B cell (primary cell): Measurements from ENCODE around the gene PPIP5K1. TPM values are rescaled to one million over a fixed set of nuclear protein-coding genes. Genes with fewer than 3 reads are reported as not detected.

Experiments
- ATAC-seq: fragments of 200-7000 bp; cut with Tn5 transposase; one replicate; pipeline ENCODE4 v1.10.0; 2021; ENCODE audit warnings: low read depth, mild to moderate bottlenecking, moderate number of reproducible peaks, moderate library complexity
- CTCF ChIA-PET: fragments of 350-600 bp; sonication (Branson Sonifier 250); formaldehyde crosslinking; loops from one replicate; lab custom pipeline; 2021; ENCODE audit warnings: antibody characterized with exemption, inconsistent platforms; lab: Charles Lee
- POLR2A ChIA-PET: fragments of 350-600 bp; sonication (Branson Sonifier 250); formaldehyde crosslinking; loops from one replicate; lab custom pipeline; 2021; ENCODE audit warnings: antibody characterized with exemption; lab: Charles Lee
- DNase-seq: peaks from one replicate; pipeline ENCODE4 v3.0.0; 2013
- H2AFZ ChIP-seq: 2 replicates; pipeline ENCODE4 v1.6.1; 2012; ENCODE audit warnings: mild to moderate bottlenecking, low read depth, low read length; ENCODE audit not compliant: insufficient read depth, poor library complexity, severe bottlenecking
- H3K27ac ChIP-seq, 2 donors: 1 replicate in 1 of 2; 2 replicates in 1 of 2; pipeline ENCODE4 v1.5.1; 2012 to 2013; ENCODE audit warnings: low read length in 2 of 2, mild to moderate bottlenecking in 2 of 2, moderate library complexity in 1 of 2
- H3K27me3 ChIP-seq, 4 experiments: fragments of 200-600 bp in 1 of 4; sonication (generic) in 1 of 4; replicated peaks in 1 of 4; 1 replicate in 2 of 4; 2 replicates in 2 of 4; pipeline versions ENCODE4 v1.6.1 to v1.7.0; 2013 to 2016; ENCODE audit warnings: low read length in 3 of 4, mild to moderate bottlenecking in 2 of 4, mixed read lengths in 1 of 4, moderate library complexity in 1 of 4; ENCODE audit not compliant: insufficient read depth in 4 of 4, control insufficient read depth in 3 of 4; ENCODE audit errors: control extremely low read depth in 1 of 4
- H3K36me3 ChIP-seq, 2 experiments: replicated peaks in 1 of 2; 1 replicate in 1 of 2; 2 replicates in 1 of 2; pipeline versions ENCODE4 v1.6.1 to v1.7.1; 2013; ENCODE audit warnings: low read length in 1 of 2; ENCODE audit not compliant: insufficient read depth in 2 of 2, control insufficient read depth in 1 of 2; ENCODE audit errors: control extremely low read depth in 1 of 2, extremely low read depth in 1 of 2
- H3K4me1 ChIP-seq, 2 donors: fragments of 200-600 bp in 1 of 2; sonication (generic) in 1 of 2; 1 replicate in 1 of 2; 2 replicates in 1 of 2; pipeline versions ENCODE4 v1.5.1 to v1.6.1; 2013 to 2017; ENCODE audit warnings: low read length in 2 of 2; ENCODE audit not compliant: control insufficient read depth in 2 of 2, insufficient read depth in 2 of 2
- H3K4me2 ChIP-seq: replicated peaks from 2 replicates; pipeline ENCODE3; 2012; ENCODE audit warnings: mild to moderate bottlenecking, low read depth, low read length; ENCODE audit not compliant: poor library complexity, severe bottlenecking
- H3K4me3 ChIP-seq, 5 experiments: fragments of 200-600 bp in 1 of 5; sonication (generic) in 1 of 5; 1 replicate in 3 of 5; 2 replicates in 2 of 5; pipeline versions ENCODE4 v1.5.1 to v1.7.0; 2011 to 2016; ENCODE audit warnings: low read length in 4 of 5, mild to moderate bottlenecking in 4 of 5, low read depth in 2 of 5, control low read depth in 1 of 5, moderate library complexity in 1 of 5; ENCODE audit not compliant: insufficient read depth in 1 of 5; ENCODE audit errors: control extremely low read depth in 1 of 5, extremely low read depth in 1 of 5
- H3K79me2 ChIP-seq: fragments of 200-600 bp; sonication (generic); one replicate; pipeline ENCODE4 v1.6.0; 2016; ENCODE audit warnings: low read length; ENCODE audit not compliant: control insufficient read depth, insufficient read depth
- H3K9ac ChIP-seq: fragments of 200-600 bp; sonication (generic); 2 replicates; pipeline ENCODE4 v1.6.1; 2017; ENCODE audit warnings: mild to moderate bottlenecking, low read length, moderate library complexity
- H3K9me3 ChIP-seq, 3 donors: one replicate each; pipeline versions ENCODE4 v1.6.1 to v1.7.1; 2013; ENCODE audit warnings: low read length in 2 of 3; ENCODE audit not compliant: control insufficient read depth in 2 of 3, insufficient read depth in 1 of 3; ENCODE audit errors: control extremely low read depth in 1 of 3
- H4K20me1 ChIP-seq: 2 replicates; pipeline ENCODE4 v1.6.0; 2012; ENCODE audit warnings: mild to moderate bottlenecking, low read length; ENCODE audit not compliant: insufficient read depth, control insufficient read depth, poor library complexity, severe bottlenecking
- H3K27ac Mint-ChIP-seq: one replicate; pipeline ENCODE4 v1.8.0; 2021; ENCODE audit warnings: mixed read lengths
- H3K27me3 Mint-ChIP-seq: one replicate; pipeline ENCODE4 v1.8.0; 2021; ENCODE audit warnings: mixed read lengths
- H3K4me1 Mint-ChIP-seq: one replicate; pipeline ENCODE4 v1.8.0; 2021; ENCODE audit warnings: mixed read lengths
- H3K4me3 Mint-ChIP-seq: one replicate; pipeline ENCODE4 v1.8.0; 2021; ENCODE audit warnings: mixed read lengths
- H3K9me3 Mint-ChIP-seq: one replicate; pipeline ENCODE4 v1.8.0; 2022; ENCODE audit warnings: mixed read lengths; ENCODE audit not compliant: insufficient read depth
- EZH2 ChIP-seq: IDR thresholded peaks from 2 replicates; pipeline ENCODE4 v1.6.1; 2012; ENCODE audit warnings: borderline replicate concordance, low read depth, mild to moderate bottlenecking, moderate library complexity, low read length; ENCODE audit not compliant: insufficient read depth, poor library complexity, severe bottlenecking
- WGBS: methylation state at CpG from one replicate; pipeline ENCODE4 v1.1.5; 2013; ENCODE audit warnings: missing lambda C conversion rate; ENCODE audit not compliant: insufficient coverage; 5-methylcytosine and 5-hydroxymethylcytosine counted together
- intact Hi-C: fragments of 100-400 bp; cut with micrococcal nuclease; formaldehyde crosslinking; loops from one replicate; pipeline ENCODE4 v1.10.0; 2022
- polyA plus RNA-seq: library from polyadenylated mRNA; depleted of rRNA; stranded (reverse); fragments of >200 nt; gene quantifications from 2 replicates; pipeline ENCODE4 v1.2.3, GENCODE V29; 2012
- total RNA-seq, 2 donors: library from RNA; stranded (reverse); fragments of 120-200 nt in 1 of 2; gene quantifications; 1 replicate in 1 of 2; 2 replicates in 1 of 2; pipeline versions ENCODE4 v1.2.3 to v1.2.4, GENCODE V29; 2013 to 2022
- TF ChIP-seq, protein P1 (sequence below): fragments of 200-600 bp; IDR thresholded peaks from one replicate; pipeline ENCODE4 v1.8.0; 2022; ENCODE audit warnings: antibody characterized with exemption, mild to moderate bottlenecking

The PPIP5K1 gene
- total and polyA plus RNA-seq, 2 donors (not counting 1 experiment from before 2014, with no cell fraction given), result 40.6 to 88.9 TPM

- Histone ChIP-seq H4K20me1 (no peaks in the 10 kb centered on the region), H3K4me1 (peaks cover 10 to 16% of the 10 kb centered on the region in 2 donors), H3K4me2 (no peak overlapping the region), H3K27me3 (peaks cover 0 to 10% (median 4%) of the 10 kb centered on the region in 4 experiments), H3K4me3 (no peak overlapping the region), H3K9me3 (no peaks in the 10 kb centered on the region), H3K9ac (no peak overlapping the region), H3K36me3 (no peaks in the 10 kb centered on the region), H3K27ac (no peak overlapping the region), H2AFZ (no peak overlapping the region), H3K79me2 (no peaks in the 10 kb centered on the region)
- H3K27ac Mint-ChIP-seq, result no peak overlapping the region
- ATAC-seq, result no peak
- H3K9me3 Mint-ChIP-seq, result no peaks in the 10 kb centered on the region
- CTCF ChIA-PET, result no interaction called here
- intact Hi-C loops, result no loop called here
- WGBS, result no CpG with 5 or more reads among the region's 1 CpG
- DNase-seq, result no peak
- POLR2A ChIA-PET, result no interaction called here
- H3K27me3 Mint-ChIP-seq, result peaks cover 11% of the 10 kb centered on the region
- TF ChIP-seq, protein P1, sequence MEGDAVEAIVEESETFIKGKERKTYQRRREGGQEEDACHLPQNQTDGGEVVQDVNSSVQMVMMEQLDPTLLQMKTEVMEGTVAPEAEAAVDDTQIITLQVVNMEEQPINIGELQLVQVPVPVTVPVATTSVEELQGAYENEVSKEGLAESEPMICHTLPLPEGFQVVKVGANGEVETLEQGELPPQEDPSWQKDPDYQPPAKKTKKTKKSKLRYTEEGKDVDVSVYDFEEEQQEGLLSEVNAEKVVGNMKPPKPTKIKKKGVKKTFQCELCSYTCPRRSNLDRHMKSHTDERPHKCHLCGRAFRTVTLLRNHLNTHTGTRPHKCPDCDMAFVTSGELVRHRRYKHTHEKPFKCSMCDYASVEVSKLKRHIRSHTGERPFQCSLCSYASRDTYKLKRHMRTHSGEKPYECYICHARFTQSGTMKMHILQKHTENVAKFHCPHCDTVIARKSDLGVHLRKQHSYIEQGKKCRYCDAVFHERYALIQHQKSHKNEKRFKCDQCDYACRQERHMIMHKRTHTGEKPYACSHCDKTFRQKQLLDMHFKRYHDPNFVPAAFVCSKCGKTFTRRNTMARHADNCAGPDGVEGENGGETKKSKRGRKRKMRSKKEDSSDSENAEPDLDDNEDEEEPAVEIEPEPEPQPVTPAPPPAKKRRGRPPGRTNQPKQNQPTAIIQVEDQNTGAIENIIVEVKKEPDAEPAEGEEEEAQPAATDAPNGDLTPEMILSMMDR, result no peak
- no peak for TF ChIP-seq EZH2
- H3K4me3 Mint-ChIP-seq, result peak overlapping the region; percentile 37
- H3K4me1 Mint-ChIP-seq, result peaks cover 17% of the 10 kb centered on the region
Observed at GRCh38 chr15:43508421-43508820, 81.6 kb downstream of the PPIP5K1 start.

DNA sequence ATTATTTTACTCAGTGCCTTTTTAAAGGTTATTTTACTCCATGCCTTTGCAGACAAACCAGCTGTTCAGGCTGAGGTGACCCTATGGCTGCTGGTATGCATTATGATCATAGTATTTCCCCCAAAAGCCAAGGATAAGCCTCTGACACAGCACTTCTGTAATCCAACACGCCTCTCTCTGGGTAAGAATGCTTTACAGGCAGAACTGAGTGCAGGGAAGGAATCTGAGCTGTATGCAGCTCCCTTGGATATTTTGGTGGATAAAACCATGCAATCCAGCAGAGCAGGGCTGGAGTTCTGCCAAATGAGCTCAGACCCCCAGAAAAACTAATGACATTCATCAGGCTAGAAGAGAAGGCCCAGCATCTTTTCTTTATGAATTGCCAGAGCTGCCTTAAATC is 84.3 kb downstream of the PPIP5K1 start:
- DNase-seq (no peak), ATAC-seq (no peak)
- intact Hi-C loops, result no loop called here
- Histone ChIP-seq H3K4me2 (no peak overlapping the region), H3K79me2 (no peaks in the 10 kb centered on the region), H3K27ac (no peak overlapping the region), H3K9ac (no peak overlapping the region), H3K4me3 (no peak overlapping the region), H3K9me3 (no peaks in the 10 kb centered on the region), H2AFZ (no peak overlapping the region), H3K36me3 (no peaks in the 10 kb centered on the region), H4K20me1 (no peaks in the 10 kb centered on the region), H3K4me1 (peaks cover 3 to 7% of the 10 kb centered on the region in 2 donors), H3K27me3 (no peaks in the 10 kb centered on the region)
- peaks cover 9% of the 10 kb centered on the region for H3K4me1 Mint-ChIP-seq
- WGBS, result no CpG with 5 or more reads among the region's 1 CpG
- POLR2A ChIA-PET, result no interaction called here
- no peak overlapping the region for H3K27ac Mint-ChIP-seq
- no peaks in the 10 kb centered on the region for H3K27me3 Mint-ChIP-seq
- H3K9me3 Mint-ChIP-seq, result no peaks in the 10 kb centered on the region
- no peak overlapping the region for H3K4me3 Mint-ChIP-seq
- TF ChIP-seq, protein P1, result no peak
- no peak for TF ChIP-seq EZH2
- CTCF ChIA-PET, result interaction anchor here (1.1 kb wide), 1 partner anchor 8 kb away, joined by 6 read pairs; no protein-coding TSS in a partner anchor
